Measurements from ENCODE around the gene FBXW9.
"Not testable (repeated sequence)": the region's sequence is repeated elsewhere in the genome, so short reads cannot be mapped to it uniquely, and the experiment has no call there.

FBXW9 gene

DNA sequence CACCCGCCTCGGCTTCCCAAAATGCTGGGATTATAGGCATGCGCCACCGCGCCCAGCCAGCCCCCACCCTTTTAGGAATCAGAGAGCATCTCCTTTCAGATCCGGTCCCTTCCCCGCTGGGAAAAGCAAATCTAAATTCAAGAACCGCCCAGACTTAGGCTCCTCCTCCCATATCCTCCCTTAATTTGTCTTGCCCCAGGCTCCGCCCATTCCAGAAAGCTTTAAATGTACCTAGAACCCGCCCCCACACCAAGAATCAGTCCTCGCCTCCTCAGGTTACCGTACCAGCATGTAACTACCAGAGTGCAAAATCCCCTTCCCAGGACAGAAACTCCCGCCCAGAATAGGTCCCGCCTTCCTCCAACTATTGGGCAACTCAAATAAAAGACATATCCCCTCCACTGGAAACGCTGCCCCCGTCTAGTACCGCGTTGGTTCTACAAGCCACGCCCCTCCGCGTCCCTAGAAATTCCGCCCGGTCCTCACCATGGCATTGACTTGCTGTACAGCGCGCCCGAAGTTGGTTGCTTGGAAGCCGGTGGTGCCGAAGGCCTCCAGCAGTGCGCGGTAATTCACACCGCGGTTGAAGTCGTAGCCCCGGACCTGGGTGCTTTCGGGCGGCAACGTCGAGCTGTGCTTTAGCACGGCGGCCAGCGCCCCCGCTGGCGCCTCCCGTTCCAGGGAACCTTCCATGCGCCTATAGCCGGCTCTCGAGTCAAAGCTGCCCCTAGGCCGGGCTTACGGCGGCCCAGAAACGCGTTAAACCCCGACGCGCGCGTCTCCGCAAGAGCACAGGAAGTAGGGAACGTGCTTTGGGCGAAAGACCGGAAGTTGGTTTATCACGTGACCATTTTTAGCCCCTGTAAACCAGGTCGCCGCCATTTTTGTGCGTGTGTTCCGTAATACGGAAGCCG lies 15.1 kb downstream of the FBXW9 start, which contains the start of gene DHPS:
TSS of gene DHPS (minus strand) at position 807 of the 914 bp plus-strand sequence. CDS start at position 693, 114 bp downstream.
- peak; percentile 81 for DNase-seq (ENCODE audit: low read depth in 2 of 2, low spot score in 1 of 2)

- no peak for DNase-seq (ENCODE audit: low read depth in 2 of 2, low spot score in 1 of 2)
These were observed 16.4 kb downstream of the FBXW9 start for GRCh38 chr19:12680034-12680433.

GRCh38 chr19:12678039-12678438 lies 18.4 kb downstream of the FBXW9 start:
- not testable (repeated sequence) for DNase-seq (ENCODE audit: low read depth in 2 of 2, low spot score in 1 of 2)

- no peak for DNase-seq (ENCODE audit: low read depth in 2 of 2, low spot score in 1 of 2)
These were observed 19.5 kb downstream of the FBXW9 start for GRCh38 chr19:12676928-12677327.

GRCh38 chr19:12676384-12676792 lies 20.0 kb downstream of the FBXW9 start:
- DNase-seq (ENCODE audit: low read depth in 2 of 2, low spot score in 1 of 2), result peak; percentile 61 to 84

DNA sequence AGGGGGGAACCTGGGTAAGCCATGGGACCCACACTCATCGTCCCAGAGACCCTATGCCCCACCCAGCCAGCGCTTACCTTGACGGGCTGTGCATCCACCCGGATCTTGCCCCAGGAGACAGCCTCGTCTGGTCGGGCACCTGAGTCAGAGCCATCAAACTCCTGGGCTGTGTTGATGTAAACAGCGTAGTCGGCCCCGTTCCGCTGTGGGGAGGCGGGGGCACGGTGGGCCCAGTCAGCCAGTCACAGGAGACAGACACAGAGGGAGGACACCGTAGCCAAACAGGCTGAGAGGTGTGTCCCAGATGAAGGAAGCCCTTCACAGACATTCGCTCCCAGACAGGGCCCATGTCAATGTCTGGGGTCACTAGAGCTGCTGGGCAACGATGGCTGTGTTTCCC lies 20.5 kb downstream of the FBXW9 start:
- DNase-seq (ENCODE audit: low read depth in 2 of 2, low spot score in 1 of 2), result no peak

DNA sequence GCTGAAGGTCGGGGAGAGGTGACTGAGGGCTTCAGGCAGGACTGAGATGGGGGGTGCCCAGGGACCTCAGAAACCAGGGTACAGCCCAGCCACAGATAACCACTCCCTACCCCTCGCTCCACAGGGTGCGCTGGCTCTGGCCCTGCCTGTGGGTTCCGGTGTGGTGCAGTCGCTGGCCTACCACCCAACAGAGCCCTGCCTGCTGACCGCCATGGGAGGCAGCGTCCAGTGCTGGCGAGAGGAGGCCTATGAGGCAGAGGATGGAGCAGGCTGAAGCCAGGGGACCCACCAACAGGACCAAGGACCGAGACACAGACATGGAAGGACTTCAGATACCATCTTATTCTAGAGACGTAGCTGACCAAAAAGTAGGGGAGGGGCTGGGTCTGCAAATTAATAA lies 21.0 kb downstream of the FBXW9 start:
- no peak for DNase-seq (ENCODE audit: low read depth in 2 of 2, low spot score in 1 of 2)

- no peak for DNase-seq (ENCODE audit: low read depth in 2 of 2, low spot score in 1 of 2)
These were observed 23.7 kb downstream of the FBXW9 start for GRCh38 chr19:12672744-12673143.

DNA sequence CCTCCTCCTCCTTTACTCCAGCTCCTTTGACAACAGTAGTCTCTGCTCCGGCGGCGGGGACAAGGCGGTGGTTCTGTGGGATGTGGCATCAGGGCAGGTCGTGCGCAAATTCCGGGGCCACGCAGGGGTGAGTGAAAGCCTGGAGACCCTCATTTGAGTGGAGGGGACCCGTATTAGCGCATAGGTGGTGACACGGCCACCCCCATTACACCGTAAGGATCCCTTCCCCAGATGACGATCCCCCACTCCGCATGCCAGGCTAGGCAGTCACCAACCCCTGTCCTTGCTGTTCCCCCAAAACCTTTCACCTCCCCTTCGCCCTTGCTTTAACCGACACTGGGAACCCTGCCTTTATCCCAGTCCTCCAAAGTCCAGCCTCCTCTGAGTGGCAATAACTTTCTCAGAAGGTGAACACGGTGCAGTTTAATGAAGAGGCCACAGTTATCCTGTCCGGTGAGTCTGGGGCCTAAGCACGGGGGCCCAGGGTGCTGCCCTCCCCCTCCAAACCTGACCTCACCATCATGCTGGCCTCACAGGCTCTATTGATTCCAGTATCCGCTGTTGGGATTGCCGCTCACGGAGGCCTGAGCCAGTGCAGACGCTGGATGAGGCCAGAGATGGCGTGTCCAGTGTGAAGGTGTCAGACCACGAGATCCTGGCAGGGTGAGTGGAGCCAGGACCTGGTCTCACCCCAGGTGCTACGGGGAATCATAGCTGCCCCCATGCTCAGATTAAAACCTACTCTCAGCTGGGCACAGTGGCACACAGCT lies 26.1 kb downstream of the FBXW9 start:
- DNase-seq (ENCODE audit: low read depth in 2 of 2, low spot score in 1 of 2), result no peak

DNA sequence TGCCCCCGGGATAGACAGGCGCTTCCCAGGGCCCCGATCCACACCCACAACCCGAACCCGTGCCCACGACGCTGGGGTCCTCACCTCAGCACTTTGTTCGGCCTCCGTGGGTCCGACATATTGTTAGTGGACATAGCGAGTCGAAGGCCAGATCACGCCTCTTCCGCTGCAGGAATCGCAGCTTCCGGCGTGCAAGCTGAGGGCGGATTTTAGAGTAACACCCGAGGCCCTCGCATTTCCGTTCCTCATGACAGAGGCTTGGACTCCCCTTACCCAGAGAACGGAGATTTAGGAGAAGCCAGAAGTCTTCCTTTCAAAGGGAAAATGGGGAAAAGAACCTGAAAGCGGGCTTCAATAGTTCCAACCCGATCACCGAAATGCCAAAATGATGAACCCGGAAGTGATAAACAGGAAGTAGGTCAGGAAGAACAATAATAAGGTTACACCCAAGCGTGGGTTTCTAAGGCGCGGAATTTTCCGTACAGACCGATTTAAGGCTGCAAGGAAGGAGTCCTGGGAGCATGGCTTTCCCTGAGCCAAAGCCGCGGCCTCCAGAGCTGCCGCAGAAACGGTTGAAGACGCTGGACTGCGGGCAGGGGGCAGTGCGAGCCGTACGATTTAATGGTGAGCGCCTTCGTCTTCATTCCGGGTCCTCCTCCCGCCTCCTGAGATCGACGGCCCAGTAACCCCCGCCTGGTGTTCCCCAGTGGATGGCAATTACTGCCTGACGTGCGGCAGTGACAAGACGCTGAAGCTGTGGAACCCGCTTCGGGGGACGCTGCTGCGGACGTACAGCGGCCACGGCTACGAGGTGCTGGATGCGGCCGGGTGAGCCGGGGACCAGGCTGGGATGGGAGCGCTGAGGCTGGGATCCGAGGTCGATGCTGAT lies 26.9 kb downstream of the FBXW9 start:
- peak; percentile 47 to 55 for DNase-seq (ENCODE audit: low read depth in 2 of 2, low spot score in 1 of 2)

DNA sequence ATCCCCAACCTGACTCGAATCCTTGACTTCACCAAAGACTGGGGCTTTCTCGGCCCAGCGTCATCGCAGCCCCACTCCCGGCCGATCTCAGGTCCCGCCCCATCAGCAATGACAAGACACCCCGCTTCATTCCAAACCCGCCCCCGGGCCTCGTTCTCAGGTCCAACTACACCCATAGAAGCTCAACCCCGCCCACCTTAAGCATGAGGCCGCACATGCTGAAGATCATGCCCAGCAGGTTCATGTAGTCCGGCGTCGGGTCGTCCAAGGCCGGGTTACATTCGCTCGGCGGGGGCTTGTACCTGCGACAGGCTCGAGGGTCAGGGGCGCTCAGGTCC lies 27.5 kb downstream of the FBXW9 start:
- DNase-seq (ENCODE audit: low read depth in 2 of 2, low spot score in 1 of 2), result peak; percentile 37 to 42

DNA sequence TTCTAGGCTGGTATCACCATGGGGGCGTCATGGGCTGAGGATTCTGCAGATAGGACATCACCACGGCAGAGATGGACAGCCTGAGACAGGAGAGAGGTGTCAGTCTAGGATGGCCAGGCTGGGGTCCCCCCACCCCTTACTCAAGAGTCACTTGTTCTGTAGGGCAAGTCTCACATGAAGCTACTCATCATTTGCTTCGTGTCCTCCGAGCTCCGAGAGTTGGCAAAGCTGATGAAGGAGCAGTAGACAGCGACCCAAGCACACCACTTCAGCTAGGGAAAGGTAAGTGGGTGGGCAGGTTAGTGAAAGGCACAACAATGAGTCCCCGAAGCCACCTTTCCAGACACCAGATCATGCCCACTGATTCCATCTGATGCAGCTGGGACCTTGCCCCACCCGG lies 28.1 kb downstream of the FBXW9 start:
- DNase-seq (ENCODE audit: low read depth in 2 of 2, low spot score in 1 of 2), result no peak

- no peak for DNase-seq (ENCODE audit: low read depth in 2 of 2, low spot score in 1 of 2)
These were observed 28.6 kb downstream of the FBXW9 start for GRCh38 chr19:12667731-12668302.

- DNase-seq (ENCODE audit: low read depth in 2 of 2, low spot score in 1 of 2), result peak; percentile 38 to 71
These were observed 30.0 kb downstream of the FBXW9 start, which contains the start of the genes MAN2B1 and WDR83 for GRCh38 chr19:12666265-12667048. MAN2B1 (minus strand) TSS chr19:12666742; CDS start chr19:12666701, 41 bp downstream. WDR83 (plus strand) TSS chr19:12666807; CDS start chr19:12669791, 2,984 bp downstream.

- DNase-seq (ENCODE audit: low read depth in 2 of 2, low spot score in 1 of 2), result no peak
These were observed 30.7 kb downstream of the FBXW9 start for GRCh38 chr19:12665671-12666264.

DNA sequence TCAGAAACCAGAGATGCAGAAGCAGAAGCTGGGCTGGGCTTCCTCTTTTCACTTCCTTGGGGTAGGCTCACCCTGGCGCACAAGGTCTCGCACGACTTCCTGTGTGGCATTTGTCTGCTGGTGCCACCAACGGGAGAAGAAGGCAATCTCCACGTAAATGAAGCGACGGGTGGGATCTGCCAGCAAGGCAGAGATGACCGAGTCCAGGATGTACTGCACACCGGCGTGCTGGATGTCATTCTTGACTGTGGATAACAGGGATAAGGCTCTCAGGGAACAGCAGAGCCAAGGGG lies 31.2 kb downstream of the FBXW9 start:
- DNase-seq (ENCODE audit: low read depth in 2 of 2, low spot score in 1 of 2), result no peak

GRCh38 chr19:12664406-12665280 lies 31.8 kb downstream of the FBXW9 start:
- no peak for DNase-seq (ENCODE audit: low read depth in 2 of 2, low spot score in 1 of 2)

- no peak for DNase-seq (ENCODE audit: low read depth in 2 of 2, low spot score in 1 of 2)
These were observed 35.5 kb downstream of the FBXW9 start for GRCh38 chr19:12660980-12661379.

DNA sequence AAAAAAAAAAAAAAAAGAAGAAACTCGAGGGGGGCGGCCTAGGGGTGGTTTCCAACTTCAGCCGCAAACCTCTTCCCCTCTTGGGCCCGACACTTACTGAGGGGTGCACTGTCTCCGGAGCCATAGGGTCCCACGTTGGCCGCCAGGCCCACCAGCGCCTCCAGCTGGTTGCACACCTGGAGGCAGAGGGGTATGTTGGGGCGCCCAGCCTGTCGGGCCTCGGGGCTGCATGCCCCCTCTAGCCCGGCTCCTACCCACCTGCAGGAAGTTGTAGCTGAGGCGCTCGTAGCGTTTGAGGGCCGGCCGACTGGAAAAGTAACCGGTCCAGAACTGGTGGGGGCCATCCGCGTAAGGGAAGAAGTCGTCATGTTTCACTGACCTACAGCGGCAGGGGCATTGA lies 38.5 kb downstream of the FBXW9 start:
- no peak for DNase-seq (ENCODE audit: low read depth in 2 of 2, low spot score in 1 of 2)

Measured in stimulated activated CD8-positive, alpha-beta memory T cell treated with anti-CD3 and anti-CD28 coated beads, Interleukin-4, amount 100 ng/mL, for 4 hours (primary cell).